Osteocyte (in vitro differentiated cells): ENCODE results near the gene IPO4. TPM values are rescaled to one million over a fixed set of nuclear protein-coding genes. Genes with fewer than 3 reads are reported as not detected.

Experiments
- DNase-seq: peaks from one replicate; pipeline ENCODE4 v3.0.0; 2021; ENCODE audit warnings: mixed read lengths; ENCODE audit not compliant: unreplicated experiment; ENCODE audit errors: extremely low spot score
- H3K27ac Mint-ChIP-seq: one replicate; pipeline ENCODE4 v1.8.0; 2021; ENCODE audit warnings: mild to moderate bottlenecking, mixed read lengths; ENCODE audit not compliant: unreplicated experiment
- H3K27me3 Mint-ChIP-seq: one replicate; pipeline ENCODE4 v1.8.0; 2021; ENCODE audit warnings: mixed read lengths; ENCODE audit not compliant: unreplicated experiment
- H3K36me3 Mint-ChIP-seq: one replicate; pipeline ENCODE4 v1.8.0; 2021; ENCODE audit warnings: mixed read lengths; ENCODE audit not compliant: unreplicated experiment
- H3K4me1 Mint-ChIP-seq: one replicate; pipeline ENCODE4 v1.8.0; 2021; ENCODE audit warnings: mixed read lengths; ENCODE audit not compliant: unreplicated experiment
- H3K4me3 Mint-ChIP-seq: one replicate; pipeline ENCODE4 v1.8.0; 2021; ENCODE audit warnings: mild to moderate bottlenecking, moderate library complexity, mixed read lengths; ENCODE audit not compliant: unreplicated experiment
- H3K9me3 Mint-ChIP-seq: one replicate; pipeline ENCODE4 v1.8.0; 2021; ENCODE audit warnings: mixed read lengths; ENCODE audit not compliant: unreplicated experiment
- CTCF ChIP-seq: fragments of 200-600 bp; sonication (generic); IDR thresholded peaks from 2 replicates; pipeline ENCODE4 v1.5.0; 2021; ENCODE audit warnings: antibody characterized with exemption, mild to moderate bottlenecking, moderate library complexity
- total RNA-seq: library from RNA; stranded (reverse); gene quantifications from 2 replicates; pipeline ENCODE4 v1.2.1, GENCODE V29; 2021

IPO4 gene
- total RNA-seq, 1 donor from 2014 or later, result 36.5 TPM

GRCh38 chr14:24198814-24199524 is 10.4 kb upstream of the IPO4 start:
- peak overlapping the region; percentile 15 for H3K4me3 Mint-ChIP-seq
- no peak for TF ChIP-seq CTCF
- H3K4me1 Mint-ChIP-seq, result peaks cover 33% of the 10 kb centered on the region
- peaks cover 24% of the 10 kb centered on the region for H3K36me3 Mint-ChIP-seq
- H3K27me3 Mint-ChIP-seq, result no peaks in the 10 kb centered on the region
- no peak overlapping the region for H3K27ac Mint-ChIP-seq
- no peak for DNase-seq
- peaks cover 5% of the 10 kb centered on the region for H3K9me3 Mint-ChIP-seq

GRCh38 chr14:24197056-24197450 is 8.4 kb upstream of the IPO4 start:
- Mint-ChIP-seq H3K27me3 (no peaks in the 10 kb centered on the region), H3K36me3 (peaks cover 22% of the 10 kb centered on the region), H3K27ac (peak overlapping the region; percentile 95), H3K9me3 (no peaks in the 10 kb centered on the region), H3K4me1 (peaks cover 37% of the 10 kb centered on the region), H3K4me3 (peak overlapping the region; percentile 88)
- no peak for TF ChIP-seq CTCF
- DNase-seq, result no peak

GRCh38 chr14:24196071-24197055 is 7.7 kb upstream of the IPO4 start:
- peak overlapping the region; percentile 95 for H3K27ac Mint-ChIP-seq

GRCh38 chr14:24195186-24196070 is 6.8 kb upstream of the IPO4 start, which contains the start of gene TM9SF1:
TSS of gene TM9SF1 (minus strand) at chr14:24195441. CDS start at chr14:24195019, 422 bp downstream.
- peaks cover 37% of the 10 kb centered on the region for H3K4me1 Mint-ChIP-seq
- H3K4me3 Mint-ChIP-seq, result peak within 1 kb of the TSS; percentile 88
- DNase-seq, result peak; percentile 94

More at GRCh38 chr14:24196071-24197055, 7.7 kb upstream of the IPO4 start:
- no peaks in the 10 kb centered on the region for H3K27me3 Mint-ChIP-seq
- H3K36me3 Mint-ChIP-seq, result peaks cover 18% of the 10 kb centered on the region
- no peaks in the 10 kb centered on the region for H3K9me3 Mint-ChIP-seq
- DNase-seq, result no peak
- H3K4me1 Mint-ChIP-seq, result peaks cover 37% of the 10 kb centered on the region
- TF ChIP-seq CTCF, result no peak
- H3K4me3 Mint-ChIP-seq, result peak overlapping the region; percentile 88

More at GRCh38 chr14:24195186-24196070, 6.8 kb upstream of the IPO4 start, which contains the start of gene TM9SF1:
- TF ChIP-seq CTCF, result no peak
- no peaks in the 10 kb centered on the region for H3K27me3 Mint-ChIP-seq
- peak within 1 kb of the TSS; percentile 95 for H3K27ac Mint-ChIP-seq
- H3K36me3 Mint-ChIP-seq, result peaks cover 20% of the 10 kb centered on the region
- no peaks in the 10 kb centered on the region for H3K9me3 Mint-ChIP-seq
